OCI-LY7 (cell line): ENCODE results near the gene SUPT3H.

Experiments
- CTCF ChIP-seq: fragments of 200-600 bp; sonication (generic); conservative IDR thresholded peaks from 2 replicates; pipeline ENCODE4 v1.5.1; 2014; ENCODE audit warnings: mild to moderate bottlenecking, antibody characterized with exemption, low read length, moderate library complexity, mixed read lengths
- EZH2phosphoT487 ChIP-seq: fragments of 200-600 bp; sonication (generic); IDR thresholded peaks from 2 replicates; pipeline ENCODE4 v1.6.1; 2018; ENCODE audit warnings: low read depth, borderline replicate concordance, mild to moderate bottlenecking, mixed run types, antibody characterized with exemption, low read length, moderate library complexity, mixed read lengths

- TF ChIP-seq CTCF: no peak
- TF ChIP-seq EZH2phosphoT487: no peak
These were observed 260.9 kb downstream of the SUPT3H start for GRCh38 chr6:45116714-45117410.
